H1 (cell line): ENCODE data around the gene CSE1L. TPM values are rescaled to one million over a fixed set of nuclear protein-coding genes. Genes with fewer than 3 reads are reported as not detected.

Experiments
- TCF12 ChIP-seq: IDR thresholded peaks from 2 replicates; pipeline ENCODE4 v1.6.1; 2011; ENCODE audit warnings: low read depth, mild to moderate bottlenecking, low read length
- polyA plus RNA-seq, 7 experiments: library from polyadenylated mRNA; depleted of rRNA in 3 of 7; stranded (reverse) in 5 of 7; unstranded in 2 of 7; fragments of >200 nt in 5 of 7; fragments of 200-250 nt in 2 of 7; gene quantifications; 1 replicate in 5 of 7; 2 replicates in 1 of 7; 4 replicates in 1 of 7; pipeline versions ENCODE4 v1.2.1 to v1.2.3, GENCODE V29; 2011 to 2013; ENCODE audit warnings: missing spikeins in 2 of 7, mixed read lengths in 2 of 7
- total RNA-seq: library from RNA; stranded (reverse); fragmentation: NEBNext Ultra II Directional; extraction: Animal tissue kit (Norgen Biotek cat#: 25700); gene quantifications from 2 replicates; pipeline ENCODE4 v1.2.1, GENCODE V29; 2021
- TF ChIP-seq, protein P1 (sequence below): IDR thresholded peaks from 2 replicates; pipeline ENCODE4 v1.6.1; 2012; ENCODE audit warnings: inconsistent platforms

The CSE1L gene
- total and polyA plus RNA-seq, 2 of the 8 experiments (the other 6 are each of a cell fraction or from before 2014, with no cell fraction given), result 94.1 to 269 TPM

DNA sequence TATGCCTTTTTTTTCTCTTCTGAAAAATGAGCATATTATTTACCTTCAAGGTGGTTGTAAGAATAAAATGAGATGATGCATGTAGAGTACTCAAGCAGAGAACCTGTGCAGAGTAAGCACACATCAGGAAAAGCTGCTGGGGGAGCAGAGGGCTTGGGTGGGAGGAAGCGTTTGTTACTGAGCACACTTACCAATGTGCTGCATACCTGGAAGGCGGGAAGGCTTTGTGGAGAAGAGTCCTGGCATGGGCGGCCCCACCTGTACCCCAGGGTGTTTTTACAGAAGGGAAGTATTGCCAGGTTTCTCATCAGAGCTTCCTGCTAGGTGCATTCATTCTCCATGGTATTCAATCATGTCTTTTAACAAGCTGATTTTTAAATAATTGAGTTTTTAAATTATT is 52.9 kb downstream of the CSE1L start (continued):
- TF ChIP-seq, protein P1, sequence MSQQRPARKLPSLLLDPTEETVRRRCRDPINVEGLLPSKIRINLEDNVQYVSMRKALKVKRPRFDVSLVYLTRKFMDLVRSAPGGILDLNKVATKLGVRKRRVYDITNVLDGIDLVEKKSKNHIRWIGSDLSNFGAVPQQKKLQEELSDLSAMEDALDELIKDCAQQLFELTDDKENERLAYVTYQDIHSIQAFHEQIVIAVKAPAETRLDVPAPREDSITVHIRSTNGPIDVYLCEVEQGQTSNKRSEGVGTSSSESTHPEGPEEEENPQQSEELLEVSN, result no peak
- no peak for TF ChIP-seq TCF12
